HepG2 (cell line): ENCODE measurements around the gene MBLAC1. TPM values are rescaled to one million over a fixed set of nuclear protein-coding genes. Genes with fewer than 3 reads are reported as not detected.

Experiments used
- ATF7-NPFF ChIP-seq: sonication (generic); formaldehyde crosslinking; IDR thresholded peaks from 2 replicates; pipeline ENCODE4 v1.8.1; 2023; ENCODE audit warnings: mild to moderate bottlenecking, low read depth, missing genetic modification reagents, moderate library complexity
- BRCA1 ChIP-seq: sonication (generic); formaldehyde crosslinking; IDR thresholded peaks from 2 replicates; pipeline ENCODE4 v1.4.0; 2020; ENCODE audit warnings: missing genetic modification reagents
- CBX5 ChIP-seq: sonication (generic); formaldehyde crosslinking; IDR thresholded peaks from 2 replicates; pipeline ENCODE4 v1.4.0; 2020; ENCODE audit warnings: missing genetic modification reagents, borderline replicate concordance
- CEBPZ ChIP-seq: IDR thresholded peaks from 2 replicates; pipeline ENCODE4 v1.6.1; 2012; ENCODE audit warnings: low read length, improper control_type of control experiment
- CTCF ChIP-seq: sonication (generic); formaldehyde crosslinking; IDR thresholded peaks from 2 replicates; pipeline ENCODE4 v1.5.0; 2020; ENCODE audit warnings: mild to moderate bottlenecking, missing genetic modification reagents, moderate library complexity
- KLF11 ChIP-seq: IDR thresholded peaks from 2 replicates; pipeline ENCODE4 v1.6.1; 2016; ENCODE audit warnings: missing compliant biosample characterization
- MLLT10 ChIP-seq: sonication (generic); formaldehyde crosslinking; IDR thresholded peaks from 2 replicates; pipeline ENCODE4 v1.4.0; 2020; ENCODE audit warnings: missing genetic modification reagents
- NONO ChIP-seq, 2 experiments: fragments of 450-650 bp in 1 of 2; sonication (generic) in 1 of 2; formaldehyde crosslinking in 1 of 2; IDR thresholded peaks in 1 of 2; conservative IDR thresholded peaks in 1 of 2; 2 replicates each; pipeline versions ENCODE4 v1.6.1 to v1.8.0; 2017 to 2022; ENCODE audit warnings: mild to moderate bottlenecking in 1 of 2, missing genetic modification reagents in 1 of 2, moderate library complexity in 1 of 2
- TBX3 ChIP-seq: fragments of 450-650 bp; IDR thresholded peaks from 2 replicates; pipeline ENCODE4 v1.6.1; 2017; ENCODE audit warnings: antibody characterized with exemption, mild to moderate bottlenecking, inconsistent platforms, borderline replicate concordance
- TEAD3 ChIP-seq: optimal IDR thresholded peaks from 2 replicates; pipeline ENCODE3; 2016; ENCODE audit warnings: borderline replicate concordance
- ZBTB39 ChIP-seq: sonication (generic); formaldehyde crosslinking; IDR thresholded peaks from 2 replicates; pipeline ENCODE4 v1.5.0; 2020; ENCODE audit warnings: missing genetic modification reagents
- ZBTB4 ChIP-seq: sonication (generic); formaldehyde crosslinking; IDR thresholded peaks from 2 replicates; pipeline ENCODE4 v1.4.0; 2020; ENCODE audit warnings: missing genetic modification reagents, mild to moderate bottlenecking, borderline replicate concordance
- ZFP1 ChIP-seq: IDR thresholded peaks from 2 replicates; pipeline ENCODE4 v1.6.1; 2016
- ZNF136 ChIP-seq: sonication (generic); formaldehyde crosslinking; IDR thresholded peaks from 2 replicates; pipeline ENCODE4 v1.8.1; 2022; ENCODE audit warnings: low read depth, mild to moderate bottlenecking, moderate library complexity, missing genetic modification reagents
- ZNF558 ChIP-seq: sonication (generic); formaldehyde crosslinking; IDR thresholded peaks from 2 replicates; pipeline ENCODE4 v1.9.0; 2022; ENCODE audit warnings: mild to moderate bottlenecking, missing genetic modification reagents, borderline replicate concordance
- ZNF629 ChIP-seq: sonication (generic); formaldehyde crosslinking; conservative IDR thresholded peaks from 2 replicates; pipeline ENCODE4 v1.5.0; 2020; ENCODE audit warnings: missing genetic modification reagents
- ZNF672 ChIP-seq: sonication (generic); formaldehyde crosslinking; IDR thresholded peaks from 2 replicates; pipeline ENCODE4 v1.8.1; 2022; ENCODE audit warnings: missing genetic modification reagents
- ZNF841 ChIP-seq: sonication (generic); formaldehyde crosslinking; IDR thresholded peaks from 2 replicates; pipeline ENCODE4 v1.8.1; 2023; ENCODE audit warnings: missing genetic modification reagents, borderline replicate concordance
- polyA plus RNA-seq, 8 experiments: library from polyadenylated mRNA; depleted of rRNA in 3 of 8; stranded (reverse) in 7 of 8; unstranded in 1 of 8; fragments of >200 nt; fragmentation: Illumina TruSeq in 4 of 8; extraction: Trizol in 4 of 8; gene quantifications; 2 replicates each; pipeline versions ENCODE4 v1.2.1 to v1.2.3, GENCODE V29; 2011 to 2016; ENCODE audit warnings: low read depth in 4 of 8, missing spikeins in 1 of 8, mixed read lengths in 1 of 8; ENCODE audit not compliant: insufficient read depth in 1 of 8
- total RNA-seq, 5 experiments: library from RNA; depleted of rRNA; stranded (reverse); fragments of >200 nt; fragmentation: Illumina TruSeq; extraction: Trizol; gene quantifications; 2 replicates each; pipeline ENCODE4 v1.2.3, GENCODE V29; 2016; ENCODE audit warnings: low read depth in 1 of 5

Gene MBLAC1
- total and polyA plus RNA-seq, 2 of the 13 experiments (the other 11 are each of a cell fraction or from before 2014, with no cell fraction given) = 0.79 to 2.1 TPM

- no peak for TF ChIP-seq ZBTB4 (CRISPR knock-in tag)
- no peak; the same call in 1 of the 2 replicates for TF ChIP-seq ATF7-NPFF (CRISPR knock-in tag)
- peak; percentile 35 for TF ChIP-seq ZNF629 (CRISPR knock-in tag)
- no peak for TF ChIP-seq ZNF672 (CRISPR knock-in tag)
- TF ChIP-seq TBX3 = no peak
- 0 out of 2 replicates have a peak, but pooled peaks have one; percentile 58 for TF ChIP-seq ZNF136
- no peak for TF ChIP-seq ZNF841 (CRISPR knock-in tag)
- TF ChIP-seq KLF11 = 0 out of 2 replicates have a peak, but pooled peaks have one; percentile 34
- TF ChIP-seq CBX5 = no peak
- no peak for TF ChIP-seq MLLT10
- TF ChIP-seq NONO (IDR thresholded peaks at IDR 0.05) = no peak
- TF ChIP-seq NONO (CRISPR knock-in tag; conservative IDR thresholded peaks at IDR 0.05) = 0 out of 2 replicates have a peak, but pooled peaks have one; percentile 43
- no peak for TF ChIP-seq ZNF558 (CRISPR knock-in tag)
- no peak for TF ChIP-seq CEBPZ
- TF ChIP-seq TEAD3 (CRISPR knock-in tag) = no peak
- TF ChIP-seq BRCA1 (CRISPR knock-in tag) = no peak
- no peak for TF ChIP-seq ZBTB39 (CRISPR knock-in tag)
- TF ChIP-seq CTCF (CRISPR knock-in tag) = peak; percentile 51
- peak; percentile 27; the same call in 1 of the 2 replicates for TF ChIP-seq ZFP1
Observed at GRCh38 chr7:100079024-100079560, 47.7 kb upstream of the MBLAC1 start (continued).
